SH-SY5Y (cell line): ENCODE measurements around the gene SLC7A5.

ENCODE experiments used
- GATA2 ChIP-seq: IDR thresholded peaks from 2 replicates; pipeline ENCODE4 v1.6.1; 2011; ENCODE audit warnings: mild to moderate bottlenecking, low read depth, low read length
- GATA3 ChIP-seq: IDR thresholded peaks from 2 replicates; pipeline ENCODE4 v1.6.1; 2011; ENCODE audit warnings: low read depth, mild to moderate bottlenecking, low read length, moderate library complexity

DNA sequence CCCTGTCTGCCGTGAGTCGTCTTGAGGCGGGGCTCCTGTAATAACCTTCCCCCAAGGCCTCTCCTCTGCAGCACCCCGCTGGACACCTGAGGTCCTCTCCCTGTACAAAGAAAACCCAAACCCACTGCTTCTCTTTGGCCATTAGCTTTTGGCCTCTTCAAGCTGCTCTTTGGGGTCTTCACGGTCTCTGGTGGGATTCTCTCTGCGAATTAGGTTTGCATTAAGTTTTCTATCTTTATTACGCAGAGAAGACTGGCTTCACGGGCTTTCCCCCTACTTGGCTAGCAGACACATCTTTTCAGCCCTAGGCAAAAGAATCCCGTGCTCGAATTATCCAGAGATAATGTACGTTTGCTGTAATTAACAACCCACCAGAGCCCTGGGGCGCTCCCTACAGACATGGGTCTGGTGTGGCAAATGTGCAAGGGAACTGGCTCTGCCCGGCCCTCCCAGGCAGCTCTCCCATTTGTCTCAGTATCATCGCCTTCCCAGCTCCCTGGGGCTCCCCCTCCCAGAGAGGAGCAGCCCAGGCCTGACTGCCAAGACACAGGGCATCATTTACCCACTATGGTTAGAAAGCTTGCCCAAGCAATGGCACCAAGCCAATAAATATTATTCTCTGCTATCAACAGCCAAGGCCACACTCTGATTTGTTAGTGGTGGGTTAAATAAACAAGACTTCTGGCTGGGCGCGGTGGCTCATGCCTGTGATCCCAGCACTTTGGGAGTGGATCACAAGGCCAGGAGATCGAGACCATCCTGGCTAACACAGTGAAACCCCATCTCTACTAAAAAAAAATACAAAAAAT is 78.8 kb downstream of the SLC7A5 start:
- no peak for TF ChIP-seq GATA3
- no peak for TF ChIP-seq GATA2
